Left ventricle myocardium inferior (tissue), 1 donor: ENCODE measurements around the gene ARHGAP45. TPM values are rescaled to one million over a fixed set of nuclear protein-coding genes. Genes with fewer than 3 reads are reported as not detected.

Source experiments
- DNase-seq: peaks from one replicate; pipeline ENCODE4 v3.0.0-alpha.2; 2020
- H3K27ac ChIP-seq: fragments of 200-600 bp; replicated peaks from 2 replicates; pipeline ENCODE4 v1.8.0; 2021
- H3K27me3 ChIP-seq: fragments of 200-600 bp; 2 replicates; pipeline ENCODE4 v1.8.0; 2021; ENCODE audit warnings: low read depth
- H3K36me3 ChIP-seq: fragments of 200-600 bp; 2 replicates; pipeline ENCODE4 v1.8.0; 2021
- H3K4me1 ChIP-seq: fragments of 200-600 bp; 2 replicates; pipeline ENCODE4 v1.8.0; 2021
- H3K4me3 ChIP-seq: fragments of 200-600 bp; 2 replicates; pipeline ENCODE4 v1.8.0; 2021; ENCODE audit warnings: mild to moderate bottlenecking, moderate library complexity
- H3K9me3 ChIP-seq: fragments of 200-600 bp; replicated peaks from 2 replicates; pipeline ENCODE4 v1.8.0; 2021
- CTCF ChIP-seq: fragments of 200-600 bp; IDR thresholded peaks from 2 replicates; pipeline ENCODE4 v1.8.0; 2021; ENCODE audit warnings: antibody characterized with exemption, mild to moderate bottlenecking, borderline replicate concordance
- intact Hi-C: fragments of 100-400 bp; cut with micrococcal nuclease; formaldehyde crosslinking; loops from one replicate; pipeline ENCODE4 v1.11.0; 2022
- total RNA-seq: library from RNA; stranded (reverse); fragmentation: NEBNext Ultra II Directional; extraction: Animal tissue kit (Norgen Biotek cat#: 25700); gene quantifications from one replicate; pipeline ENCODE4 v1.2.1, GENCODE V29; 2021
- donor health status: DM: no; HTN: yes; CAD: no; lungs with severe emphysema.

ARHGAP45 gene
- total RNA-seq, 1 donor from 2014 or later = 4.8 TPM

- TF ChIP-seq CTCF = no peak
- no peaks in the 10 kb centered on the region for H3K9me3 ChIP-seq
- DNase-seq = no peak
- no peak overlapping the region for H3K4me3 ChIP-seq
- peaks cover 10% of the 10 kb centered on the region for H3K4me1 ChIP-seq
- no peaks in the 10 kb centered on the region for H3K27me3 ChIP-seq
- peaks cover 24% of the 10 kb centered on the region for H3K36me3 ChIP-seq
- intact Hi-C loops = no loop called here
- H3K27ac ChIP-seq = no peak overlapping the region
Measured at GRCh38 chr19:1085053-1085658, 18.2 kb downstream of the ARHGAP45 start.

- H3K27me3 ChIP-seq = no peaks in the 10 kb centered on the region
- intact Hi-C loops = no loop called here
- H3K4me3 ChIP-seq = no peak overlapping the region
- H3K27ac ChIP-seq = no peak overlapping the region
- no peak for TF ChIP-seq CTCF
- H3K4me1 ChIP-seq = peaks cover 10% of the 10 kb centered on the region
- peaks cover 31% of the 10 kb centered on the region for H3K36me3 ChIP-seq
- no peaks in the 10 kb centered on the region for H3K9me3 ChIP-seq
- DNase-seq = no peak
Measured at GRCh38 chr19:1085676-1086442, 18.9 kb downstream of the ARHGAP45 start.

- no peak for DNase-seq
- Histone ChIP-seq H3K4me1 (peaks cover 12% of the 10 kb centered on the region), H3K27ac (no peak overlapping the region)
Measured at GRCh38 chr19:1086613-1087012, 19.6 kb downstream of the ARHGAP45 start.

GRCh38 chr19:1087813-1088415 lies 20.9 kb downstream of the ARHGAP45 start:
- Histone ChIP-seq H3K9me3 (no peaks in the 10 kb centered on the region), H3K27ac (peak overlapping the region; percentile 54), H3K27me3 (no peaks in the 10 kb centered on the region), H3K4me3 (no peak overlapping the region), H3K36me3 (peaks cover 47% of the 10 kb centered on the region), H3K4me1 (peaks cover 9% of the 10 kb centered on the region)
- no peak for TF ChIP-seq CTCF
- DNase-seq = no peak
- intact Hi-C loops = no loop called here

More at GRCh38 chr19:1086613-1087012, 19.6 kb downstream of the ARHGAP45 start:
- H3K27me3 ChIP-seq = no peaks in the 10 kb centered on the region
- intact Hi-C loops = no loop called here
- H3K36me3 ChIP-seq = peaks cover 39% of the 10 kb centered on the region
- H3K9me3 ChIP-seq = no peaks in the 10 kb centered on the region
- no peak overlapping the region for H3K4me3 ChIP-seq
- no peak for TF ChIP-seq CTCF

GRCh38 chr19:1088416-1089010 lies 21.5 kb downstream of the ARHGAP45 start:
- intact Hi-C loops = no loop called here
- peaks cover 15% of the 10 kb centered on the region for H3K4me1 ChIP-seq
- peak overlapping the region; percentile 54 for H3K27ac ChIP-seq
- DNase-seq = no peak
- H3K27me3 ChIP-seq = no peaks in the 10 kb centered on the region
- no peak overlapping the region for H3K4me3 ChIP-seq
- no peak for TF ChIP-seq CTCF
- H3K9me3 ChIP-seq = no peaks in the 10 kb centered on the region
- H3K36me3 ChIP-seq = peaks cover 51% of the 10 kb centered on the region
